ENCODE measurements around the gene RPUSD4. TPM values are rescaled to one million over a fixed set of nuclear protein-coding genes. Genes with fewer than 3 reads are reported as not detected.
A peak's percentile ranks its signal among the peaks of the same experiment; 100 is the strongest.

RPUSD4 gene
- total RNA-seq, 4 donors from 2014 or later = 13.2 to 18.8 (median 14.0) TPM

DNA sequence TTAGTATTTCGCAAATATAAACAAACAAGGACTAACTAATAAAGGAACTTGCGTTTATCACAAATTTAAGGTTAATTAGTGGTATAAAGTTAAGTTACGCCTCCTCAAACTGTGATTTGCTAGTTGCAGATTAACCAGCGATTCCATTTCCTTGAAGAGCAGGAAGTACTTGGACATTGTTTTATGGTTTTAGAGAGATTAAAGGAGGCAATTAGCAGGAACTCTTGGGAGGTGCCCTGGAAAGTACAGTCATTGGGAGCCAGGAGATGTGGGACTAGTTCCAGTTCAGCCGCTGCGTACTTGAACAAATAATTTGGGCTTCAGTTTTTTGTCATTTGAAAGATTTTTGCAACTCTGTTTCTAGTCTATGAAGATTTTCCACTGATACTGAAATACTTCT is 3.4 kb upstream of the RPUSD4 start:
- TF ChIP-seq POLR2A (IDR thresholded peaks at IDR 0.05) (no peak), POLR2AphosphoS5 (IDR thresholded peaks at IDR 0.05) (no peak), EP300 (IDR thresholded peaks at IDR 0.05) (no peak)
- TF ChIP-seq, protein P1, sequence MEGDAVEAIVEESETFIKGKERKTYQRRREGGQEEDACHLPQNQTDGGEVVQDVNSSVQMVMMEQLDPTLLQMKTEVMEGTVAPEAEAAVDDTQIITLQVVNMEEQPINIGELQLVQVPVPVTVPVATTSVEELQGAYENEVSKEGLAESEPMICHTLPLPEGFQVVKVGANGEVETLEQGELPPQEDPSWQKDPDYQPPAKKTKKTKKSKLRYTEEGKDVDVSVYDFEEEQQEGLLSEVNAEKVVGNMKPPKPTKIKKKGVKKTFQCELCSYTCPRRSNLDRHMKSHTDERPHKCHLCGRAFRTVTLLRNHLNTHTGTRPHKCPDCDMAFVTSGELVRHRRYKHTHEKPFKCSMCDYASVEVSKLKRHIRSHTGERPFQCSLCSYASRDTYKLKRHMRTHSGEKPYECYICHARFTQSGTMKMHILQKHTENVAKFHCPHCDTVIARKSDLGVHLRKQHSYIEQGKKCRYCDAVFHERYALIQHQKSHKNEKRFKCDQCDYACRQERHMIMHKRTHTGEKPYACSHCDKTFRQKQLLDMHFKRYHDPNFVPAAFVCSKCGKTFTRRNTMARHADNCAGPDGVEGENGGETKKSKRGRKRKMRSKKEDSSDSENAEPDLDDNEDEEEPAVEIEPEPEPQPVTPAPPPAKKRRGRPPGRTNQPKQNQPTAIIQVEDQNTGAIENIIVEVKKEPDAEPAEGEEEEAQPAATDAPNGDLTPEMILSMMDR (IDR thresholded peaks at IDR 0.05) = no peak
- no peak for ATAC-seq
- H3K9me3 ChIP-seq = no peaks in the 10 kb centered on the region
- no peak overlapping the region for H3K27ac ChIP-seq
- peaks cover 0 to 3% of the 10 kb centered on the region in 2 donors for H3K36me3 ChIP-seq
- no peaks in the 10 kb centered on the region for H3K27me3 ChIP-seq
- 60% methylated on average over 6 of the region's 6 CpGs for WGBS, 2 donors (ENCODE audit: low coverage in 1 of 2)
- H3K4me3 ChIP-seq = no peak overlapping the region
- H3K4me1 ChIP-seq = peaks cover 0 to 28% (median 13%) of the 10 kb centered on the region in 3 donors

DNA sequence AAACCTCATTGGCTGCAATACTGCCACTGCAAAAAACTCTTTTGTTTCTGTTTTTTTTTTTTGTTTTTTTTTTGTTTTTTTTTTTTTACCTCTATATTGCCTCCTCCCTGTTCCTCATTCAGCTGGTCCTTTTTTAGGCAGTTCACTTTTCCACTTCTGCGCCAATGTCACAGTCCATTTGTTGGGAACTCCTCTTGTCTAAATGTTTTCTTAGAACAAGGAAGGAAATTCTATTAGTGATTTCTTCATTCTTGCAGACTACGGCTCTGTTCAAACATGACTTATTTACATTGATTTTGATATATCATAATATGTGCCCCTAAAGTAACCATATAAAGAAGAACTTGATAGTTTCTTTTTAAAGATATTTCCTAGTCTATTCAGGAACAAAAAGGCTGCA is 3.0 kb upstream of the RPUSD4 start:
- H3K4me3 ChIP-seq = no peak overlapping the region
- no peak for ATAC-seq
- H3K27me3 ChIP-seq = no peaks in the 10 kb centered on the region

DNA sequence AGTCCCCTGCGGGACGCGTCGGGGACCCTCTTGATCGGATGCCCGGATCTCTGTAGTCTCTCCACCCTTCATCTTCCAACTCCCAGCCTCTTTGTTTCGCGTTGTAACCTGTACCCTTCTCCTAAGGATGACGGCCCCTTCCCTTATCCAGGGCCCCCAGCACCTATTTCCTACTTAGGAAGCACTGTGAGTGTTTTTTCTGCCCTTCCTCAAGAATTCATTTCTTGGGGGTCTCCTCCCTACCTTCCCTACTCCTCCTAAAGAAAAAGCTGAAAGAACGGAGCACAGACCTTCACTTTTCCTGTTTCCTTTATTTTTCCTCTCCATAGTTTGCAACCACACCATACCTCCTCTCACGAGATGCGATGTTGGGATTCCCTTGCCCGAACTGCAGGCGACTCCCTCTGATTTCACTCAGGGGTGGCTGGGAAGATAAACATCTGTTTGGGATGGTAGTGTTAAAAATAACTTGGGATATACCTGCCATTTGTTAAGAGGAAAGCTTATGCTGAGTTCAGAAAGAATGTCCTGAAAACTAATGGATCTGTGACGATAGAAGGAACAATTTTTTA is 725 bp upstream of the RPUSD4 start:
- peak overlapping the region; percentile 7 to 83 (median 77) for H3K27ac ChIP-seq

More for the DNA sequence above, 3.0 kb upstream of the RPUSD4 start:
- Histone ChIP-seq H3K27ac (no peak overlapping the region), H3K36me3 (peaks cover 0 to 7% of the 10 kb centered on the region in 2 donors), H3K4me1 (peaks cover 0 to 28% (median 13%) of the 10 kb centered on the region in 3 donors), H3K9me3 (no peaks in the 10 kb centered on the region)
- 41 to 78% methylated on average over 2 of the region's 2 CpGs for WGBS, 2 donors (ENCODE audit: low coverage in 1 of 2)
- TF ChIP-seq EP300 (IDR thresholded peaks at IDR 0.05) (no peak), POLR2A (IDR thresholded peaks at IDR 0.05) (no peak), POLR2AphosphoS5 (IDR thresholded peaks at IDR 0.05) (no peak)
- TF ChIP-seq, protein P1 (IDR thresholded peaks at IDR 0.05) = no peak

DNA sequence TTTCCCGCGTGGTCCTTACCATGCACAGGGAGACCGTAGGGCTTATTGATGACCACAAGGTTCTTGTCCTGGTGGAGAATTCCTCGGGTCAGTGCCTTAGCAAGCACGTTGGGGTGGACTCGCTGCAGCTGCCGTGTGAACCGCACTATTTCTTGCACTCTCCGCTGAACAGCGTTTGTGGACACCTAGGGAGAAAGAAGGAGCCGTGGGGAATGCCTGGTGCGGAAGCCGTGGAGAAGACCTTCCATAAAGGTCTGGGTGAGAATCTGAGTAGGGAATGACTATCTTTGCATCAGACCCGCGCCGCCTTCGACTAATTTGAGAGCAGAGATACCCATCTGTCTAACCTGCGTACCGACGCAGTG is 597 bp downstream of the RPUSD4 start:
- Histone ChIP-seq H3K27ac (peak overlapping the region in 3 of 4 donors; percentile 73 to 83 (median 81)), H3K36me3 (peaks cover 0 to 35% of the 10 kb centered on the region in 2 donors), H3K4me3 (peak overlapping the region; percentile 47 to 78), H3K4me1 (peaks cover 0 to 28% (median 13%) of the 10 kb centered on the region in 3 donors), H3K27me3 (no peaks in the 10 kb centered on the region), H3K9me3 (no peaks in the 10 kb centered on the region)
- ATAC-seq = no peak
- WGBS, 2 donors (ENCODE audit: low coverage in 1 of 2) = 0 to 7% methylated on average over 7 to 16 of the region's 20 CpGs
- TF ChIP-seq EP300 (IDR thresholded peaks at IDR 0.05) (no peak), POLR2A (IDR thresholded peaks at IDR 0.05) (no peak), POLR2AphosphoS5 (IDR thresholded peaks at IDR 0.05) (no peak)
- TF ChIP-seq, protein P1 (IDR thresholded peaks at IDR 0.05) = no peak

More for the DNA sequence above, 725 bp upstream of the RPUSD4 start:
- H3K27me3 ChIP-seq = no peaks in the 10 kb centered on the region
- ATAC-seq = no peak
- peaks cover 0 to 28% (median 13%) of the 10 kb centered on the region in 3 donors for H3K4me1 ChIP-seq
- peaks cover 0 to 24% of the 10 kb centered on the region in 2 donors for H3K36me3 ChIP-seq
- peak overlapping the region; percentile 47 to 78 for H3K4me3 ChIP-seq
- TF ChIP-seq POLR2AphosphoS5 (IDR thresholded peaks at IDR 0.05) = no peak
- no peak for TF ChIP-seq EP300 (IDR thresholded peaks at IDR 0.05)
- no peak for TF ChIP-seq POLR2A (IDR thresholded peaks at IDR 0.05)
- TF ChIP-seq, protein P1 (IDR thresholded peaks at IDR 0.05) = no peak
- H3K9me3 ChIP-seq = no peaks in the 10 kb centered on the region
- 2% methylated on average over 11 to 15 of the region's 15 CpGs for WGBS, 2 donors (ENCODE audit: low coverage in 1 of 2)

DNA sequence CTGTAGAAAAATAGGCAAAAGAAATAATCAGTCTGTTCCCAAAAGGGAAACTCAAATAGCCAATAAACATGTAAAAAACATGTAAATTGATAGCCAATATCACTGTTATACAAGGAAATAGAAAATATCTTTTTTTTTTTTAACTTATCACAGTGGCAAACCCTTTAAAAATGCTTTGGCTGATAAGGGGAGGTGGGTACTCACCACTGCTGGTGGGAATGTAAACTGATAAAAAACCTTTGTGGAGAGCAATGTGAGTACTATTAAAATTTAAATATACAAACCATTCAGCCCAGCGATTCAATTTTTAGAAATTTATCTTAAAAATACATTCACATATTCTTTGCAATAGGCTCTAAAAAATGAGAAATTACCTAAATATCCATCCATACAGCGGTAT is 3.6 kb downstream of the RPUSD4 start:
- Histone ChIP-seq H3K27ac (no peak overlapping the region), H3K4me3 (no peak overlapping the region), H3K27me3 (no peaks in the 10 kb centered on the region), H3K36me3 (peaks cover 8 to 64% of the 10 kb centered on the region in 2 donors), H3K9me3 (no peaks in the 10 kb centered on the region), H3K4me1 (peaks cover 0 to 20% (median 11%) of the 10 kb centered on the region in 3 donors)
- WGBS, 2 donors (ENCODE audit: low coverage in 1 of 2) = 85 to 89% methylated on average over 2 of the region's 2 CpGs
- ATAC-seq = no peak
- TF ChIP-seq POLR2A (IDR thresholded peaks at IDR 0.05) (no peak), EP300 (IDR thresholded peaks at IDR 0.05) (no peak), POLR2AphosphoS5 (IDR thresholded peaks at IDR 0.05) (no peak)
- TF ChIP-seq, protein P1 (IDR thresholded peaks at IDR 0.05) = no peak
